CD14-positive monocyte (primary cell): ENCODE results near the gene KRT35. TPM values are rescaled to one million over a fixed set of nuclear protein-coding genes. Genes with fewer than 3 reads are reported as not detected.

Source experiments
- DNase-seq, 3 donors: peaks; one replicate each; pipeline ENCODE4 v3.0.0-alpha.2; 2011 to 2022
- H2AFZ ChIP-seq: 2 replicates; pipeline ENCODE4 v1.6.0; 2012; ENCODE audit warnings: mild to moderate bottlenecking, low read depth, low read length, inconsistent platforms; ENCODE audit not compliant: insufficient read depth, poor library complexity, severe bottlenecking
- H3K27ac ChIP-seq, 2 donors: 1 replicate in 1 of 2; 2 replicates in 1 of 2; pipeline ENCODE4 v1.5.1; 2012 to 2013; ENCODE audit warnings: low read length in 2 of 2, control low read depth in 1 of 2, inconsistent platforms in 1 of 2, low read depth in 1 of 2, mild to moderate bottlenecking in 1 of 2
- H3K27me3 ChIP-seq, 2 donors: one replicate each; pipeline versions ENCODE4 v1.6.0 to v1.6.1; 2011 to 2013; ENCODE audit warnings: low read length in 2 of 2; ENCODE audit not compliant: control insufficient read depth in 2 of 2, insufficient read depth in 2 of 2
- H3K36me3 ChIP-seq, 2 donors: replicated peaks in 1 of 2; 1 replicate in 1 of 2; 2 replicates in 1 of 2; pipeline versions ENCODE4 v1.5.1 to v1.6.1; 2012 to 2013; ENCODE audit warnings: low read length in 2 of 2, control low read depth in 1 of 2, inconsistent platforms in 1 of 2, mild to moderate bottlenecking in 1 of 2; ENCODE audit not compliant: insufficient read depth in 2 of 2, control insufficient read depth in 1 of 2
- H3K4me1 ChIP-seq, 2 donors: 1 replicate in 1 of 2; 2 replicates in 1 of 2; pipeline versions ENCODE4 v1.5.1 to v1.6.1; 2012 to 2013; ENCODE audit warnings: low read length in 2 of 2, control low read depth in 1 of 2, inconsistent platforms in 1 of 2, mild to moderate bottlenecking in 1 of 2, moderate library complexity in 1 of 2; ENCODE audit not compliant: insufficient read depth in 2 of 2, control insufficient read depth in 1 of 2
- H3K4me2 ChIP-seq: replicated peaks from 2 replicates; pipeline ENCODE3; 2012; ENCODE audit warnings: low read length, moderate library complexity, mild to moderate bottlenecking; ENCODE audit not compliant: poor library complexity, severe bottlenecking; ENCODE audit errors: extremely low read depth
- H3K4me3 ChIP-seq, 3 experiments: fragments of 200-600 bp in 1 of 3; sonication (generic) in 1 of 3; replicated peaks in 1 of 3; 1 replicate in 2 of 3; 2 replicates in 1 of 3; pipeline ENCODE4 v1.5.1; 2011 to 2013; ENCODE audit warnings: low read length in 3 of 3, mild to moderate bottlenecking in 3 of 3, control low read depth in 2 of 3, low read depth in 2 of 3, inconsistent platforms in 1 of 3, moderate library complexity in 1 of 3
- H3K79me2 ChIP-seq: 2 replicates; pipeline ENCODE4 v1.6.0; 2012; ENCODE audit warnings: mild to moderate bottlenecking, control low read depth, inconsistent platforms, low read length, moderate library complexity; ENCODE audit not compliant: insufficient read depth
- H3K9ac ChIP-seq: 2 replicates; pipeline ENCODE4 v1.6.0; 2017; ENCODE audit warnings: low read length, mild to moderate bottlenecking; ENCODE audit not compliant: insufficient read depth, poor library complexity, severe bottlenecking
- H3K9me3 ChIP-seq, 2 donors: replicated peaks in 1 of 2; 1 replicate in 1 of 2; 2 replicates in 1 of 2; pipeline versions ENCODE4 v1.5.1 to v1.6.1; 2012 to 2013; ENCODE audit warnings: low read length in 2 of 2, control low read depth in 1 of 2; ENCODE audit not compliant: control insufficient read depth in 1 of 2, insufficient read depth in 1 of 2
- H4K20me1 ChIP-seq: 2 replicates; pipeline ENCODE4 v1.6.0; 2012; ENCODE audit warnings: mild to moderate bottlenecking, low read length, control low read depth, moderate library complexity; ENCODE audit not compliant: insufficient read depth
- H3K27ac Mint-ChIP-seq, 7 donors: one replicate each; pipeline ENCODE4 v1.8.0; 2020; ENCODE audit warnings: mild to moderate bottlenecking in 7 of 7, mixed read lengths in 7 of 7, moderate library complexity in 6 of 7, inconsistent platforms in 2 of 7
- H3K27me3 Mint-ChIP-seq, 3 donors: one replicate each; pipeline ENCODE4 v1.8.0; 2021 to 2022; ENCODE audit warnings: low read depth in 3 of 3, mild to moderate bottlenecking in 3 of 3, mixed read lengths in 3 of 3, moderate library complexity in 3 of 3, inconsistent platforms in 1 of 3
- H3K36me3 Mint-ChIP-seq, 2 donors: one replicate each; pipeline ENCODE4 v1.8.0; 2020; ENCODE audit warnings: mixed read lengths in 2 of 2, inconsistent platforms in 1 of 2, mild to moderate bottlenecking in 1 of 2
- H3K4me1 Mint-ChIP-seq: one replicate; pipeline ENCODE4 v1.8.0; 2020; ENCODE audit warnings: mild to moderate bottlenecking, mixed read lengths
- H3K4me3 Mint-ChIP-seq, 2 donors: one replicate each; pipeline ENCODE4 v1.8.0; 2020; ENCODE audit warnings: mild to moderate bottlenecking in 2 of 2, mixed read lengths in 2 of 2, moderate library complexity in 1 of 2
- H3K9me3 Mint-ChIP-seq, 7 donors: one replicate each; pipeline ENCODE4 v1.8.0; 2020 to 2022; ENCODE audit warnings: mixed read lengths in 7 of 7, mild to moderate bottlenecking in 6 of 7, moderate library complexity in 6 of 7, inconsistent platforms in 2 of 7
- WGBS: methylation state at CpG from one replicate; pipeline ENCODE4 v1.1.5; 2013; ENCODE audit warnings: missing lambda C conversion rate; ENCODE audit not compliant: insufficient coverage; 5-methylcytosine and 5-hydroxymethylcytosine counted together
- intact Hi-C, 2 donors: fragments of 100-400 bp; cut with micrococcal nuclease; formaldehyde crosslinking; loops; one replicate each; pipeline versions ENCODE4 v1.15.0 to v1.15.1; 2023
- polyA plus RNA-seq, 3 donors: library from polyadenylated mRNA; depleted of rRNA in 1 of 3; unstranded in 2 of 3; stranded (reverse) in 1 of 3; fragments of 300-500 nt in 2 of 3; fragments of >200 nt in 1 of 3; fragmentation: Illumina TruSeq in 2 of 3; gene quantifications; 1 replicate in 2 of 3; 2 replicates in 1 of 3; pipeline ENCODE4 v1.2.3, GENCODE V29; 2012 to 2021
- TF ChIP-seq, protein P1 (sequence below): fragments of 200-600 bp; IDR thresholded peaks from one replicate; pipeline ENCODE4 v1.8.0; 2022; ENCODE audit warnings: antibody characterized with exemption, mild to moderate bottlenecking

The KRT35 gene
- polyA plus RNA-seq, 3 donors, result not detected

DNA sequence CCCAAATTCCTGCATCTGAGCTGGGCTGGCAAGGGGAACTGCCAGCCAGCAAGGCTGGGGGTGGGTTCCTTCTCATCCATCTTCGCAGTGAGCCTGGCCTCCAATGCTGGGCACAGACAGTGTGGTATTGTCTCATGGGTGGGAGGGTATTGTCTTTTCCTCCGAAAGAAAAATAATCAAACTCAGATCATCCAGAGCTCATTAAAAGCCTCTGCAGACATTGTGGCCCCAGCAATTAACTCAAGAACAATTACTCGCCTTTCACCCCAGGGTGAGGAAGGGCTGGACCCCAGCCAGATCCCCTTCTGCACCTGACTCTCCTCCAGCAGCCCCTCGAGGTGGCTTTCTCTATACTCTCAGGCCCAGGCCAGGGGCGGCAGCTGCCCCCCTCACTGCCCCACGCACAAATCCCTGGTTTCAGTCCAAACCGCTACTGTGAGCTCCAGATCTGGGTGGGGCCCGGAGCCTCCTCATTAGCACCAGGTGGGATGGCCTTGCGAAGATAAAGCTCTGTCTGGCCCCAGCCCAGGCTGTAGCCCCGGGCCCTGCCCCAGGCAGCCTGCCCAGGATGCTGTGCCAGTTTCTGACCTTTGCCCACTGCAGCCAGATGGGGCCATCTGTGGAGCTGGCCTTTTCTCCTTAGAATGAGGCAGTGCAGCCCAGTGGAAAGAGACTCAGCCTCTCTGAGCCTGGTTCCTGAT is 40.0 kb upstream of the KRT35 start:
- no peaks in the 10 kb centered on the region for H3K79me2 ChIP-seq
- H3K4me2 ChIP-seq, result no peak overlapping the region
- H3K4me1 ChIP-seq, result peaks cover 9 to 11% of the 10 kb centered on the region in 2 donors
- H3K36me3 ChIP-seq, result no peaks in the 10 kb centered on the region
- no peak overlapping the region for H3K27ac ChIP-seq
- H3K27me3 ChIP-seq, result peaks cover 2 to 13% of the 10 kb centered on the region in 2 donors
- no peaks in the 10 kb centered on the region for H4K20me1 ChIP-seq
- DNase-seq, result no peak
- WGBS, result 90% methylated on average over 8 of the region's 10 CpGs
- no peak overlapping the region for H3K4me3 ChIP-seq
- H3K27ac Mint-ChIP-seq, result no peak overlapping the region
- no peak overlapping the region for H3K4me3 Mint-ChIP-seq
- intact Hi-C loops, result no loop called here
- TF ChIP-seq, protein P1, sequence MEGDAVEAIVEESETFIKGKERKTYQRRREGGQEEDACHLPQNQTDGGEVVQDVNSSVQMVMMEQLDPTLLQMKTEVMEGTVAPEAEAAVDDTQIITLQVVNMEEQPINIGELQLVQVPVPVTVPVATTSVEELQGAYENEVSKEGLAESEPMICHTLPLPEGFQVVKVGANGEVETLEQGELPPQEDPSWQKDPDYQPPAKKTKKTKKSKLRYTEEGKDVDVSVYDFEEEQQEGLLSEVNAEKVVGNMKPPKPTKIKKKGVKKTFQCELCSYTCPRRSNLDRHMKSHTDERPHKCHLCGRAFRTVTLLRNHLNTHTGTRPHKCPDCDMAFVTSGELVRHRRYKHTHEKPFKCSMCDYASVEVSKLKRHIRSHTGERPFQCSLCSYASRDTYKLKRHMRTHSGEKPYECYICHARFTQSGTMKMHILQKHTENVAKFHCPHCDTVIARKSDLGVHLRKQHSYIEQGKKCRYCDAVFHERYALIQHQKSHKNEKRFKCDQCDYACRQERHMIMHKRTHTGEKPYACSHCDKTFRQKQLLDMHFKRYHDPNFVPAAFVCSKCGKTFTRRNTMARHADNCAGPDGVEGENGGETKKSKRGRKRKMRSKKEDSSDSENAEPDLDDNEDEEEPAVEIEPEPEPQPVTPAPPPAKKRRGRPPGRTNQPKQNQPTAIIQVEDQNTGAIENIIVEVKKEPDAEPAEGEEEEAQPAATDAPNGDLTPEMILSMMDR, result no peak
- peaks cover 13 to 24% (median 15%) of the 10 kb centered on the region in 3 donors for H3K27me3 Mint-ChIP-seq
- H3K4me1 Mint-ChIP-seq, result peaks cover 9% of the 10 kb centered on the region
- no peaks in the 10 kb centered on the region for H3K36me3 Mint-ChIP-seq
- no peak overlapping the region for H3K9ac ChIP-seq
- no peak overlapping the region for H2AFZ ChIP-seq
- no peaks in the 10 kb centered on the region for H3K9me3 ChIP-seq
- peaks cover 0 to 1% (median 0%) of the 10 kb centered on the region in 7 donors for H3K9me3 Mint-ChIP-seq

DNA sequence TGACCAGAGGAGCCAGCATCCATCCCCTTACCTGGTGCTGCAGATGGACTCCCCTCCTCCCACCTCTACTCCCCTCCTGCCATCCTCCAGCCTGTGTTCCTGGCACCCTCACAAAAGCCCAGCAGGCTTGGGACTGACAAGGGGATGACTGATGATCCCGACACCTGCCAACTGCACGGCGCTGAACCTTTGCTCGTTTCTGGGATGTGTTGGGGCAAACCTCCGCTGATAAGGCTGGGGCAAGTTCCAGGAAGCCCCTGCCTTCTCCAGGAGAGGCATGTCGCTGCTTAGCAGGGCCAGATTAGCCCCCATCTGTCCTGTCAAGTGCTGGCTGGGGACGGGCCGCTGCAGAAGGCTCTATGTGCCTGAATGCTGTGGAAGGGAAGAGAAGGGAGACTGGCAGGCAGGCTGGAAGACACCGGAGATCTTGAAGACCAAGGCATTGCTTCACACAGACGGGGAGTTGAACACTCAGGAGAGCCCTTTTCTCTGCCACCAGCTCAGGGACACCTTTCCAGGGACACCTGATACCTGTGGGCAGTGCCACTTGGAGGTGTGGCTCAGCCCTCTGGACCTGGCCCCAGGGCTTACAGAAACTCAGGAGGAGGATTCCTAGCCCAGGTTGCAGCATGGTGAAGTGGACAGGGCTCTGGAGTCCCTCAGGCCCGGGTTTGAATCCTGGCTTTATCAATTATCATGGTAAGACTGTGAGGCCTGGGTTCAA is 38.7 kb upstream of the KRT35 start:
- no peak overlapping the region for H3K4me3 Mint-ChIP-seq
- intact Hi-C loops, result no loop called here
- Histone ChIP-seq H4K20me1 (no peaks in the 10 kb centered on the region), H3K4me1 (peaks cover 9 to 11% of the 10 kb centered on the region in 2 donors), H3K27me3 (peaks cover 0 to 2% of the 10 kb centered on the region in 2 donors), H3K4me3 (no peak overlapping the region), H3K9me3 (no peaks in the 10 kb centered on the region), H3K36me3 (no peaks in the 10 kb centered on the region), H3K79me2 (no peaks in the 10 kb centered on the region), H3K9ac (no peak overlapping the region), H3K4me2 (no peak overlapping the region), H2AFZ (no peak overlapping the region), H3K27ac (no peak overlapping the region)
- TF ChIP-seq, protein P1, result no peak
- H3K27me3 Mint-ChIP-seq, result peaks cover 6 to 17% (median 10%) of the 10 kb centered on the region in 3 donors
- no peaks in the 10 kb centered on the region for H3K9me3 Mint-ChIP-seq
- H3K36me3 Mint-ChIP-seq, result no peaks in the 10 kb centered on the region
- DNase-seq, result no peak
- H3K27ac Mint-ChIP-seq, result peak overlapping the region in 1 of 7 donors; percentile 74
- peaks cover 9% of the 10 kb centered on the region for H3K4me1 Mint-ChIP-seq
- 82% methylated on average over 9 of the region's 11 CpGs for WGBS
